Muscle layer of colon (tissue), 2 donors: ENCODE data around the gene NANOS1.

ENCODE experiments used
- H3K27ac ChIP-seq: one replicate; pipeline ENCODE4 v1.7.0; 2013; ENCODE audit warnings: low read depth, mild to moderate bottlenecking, low read length, moderate library complexity
- H3K27me3 ChIP-seq, 2 donors: one replicate each; pipeline ENCODE4 v1.7.0; 2013; ENCODE audit warnings: low read length in 2 of 2, mild to moderate bottlenecking in 2 of 2; ENCODE audit not compliant: insufficient read depth in 2 of 2, control insufficient read depth in 1 of 2
- H3K36me3 ChIP-seq: one replicate; pipeline ENCODE4 v1.7.0; 2013; ENCODE audit warnings: mild to moderate bottlenecking, low read length; ENCODE audit not compliant: insufficient read depth
- H3K4me1 ChIP-seq: one replicate; pipeline ENCODE4 v1.7.0; 2013; ENCODE audit warnings: mild to moderate bottlenecking, low read length; ENCODE audit not compliant: insufficient read depth
- H3K4me3 ChIP-seq, 2 donors: one replicate each; pipeline ENCODE4 v1.7.0; 2013; ENCODE audit warnings: low read length in 2 of 2, low read depth in 1 of 2, mild to moderate bottlenecking in 1 of 2, moderate library complexity in 1 of 2
- H3K9ac ChIP-seq: one replicate; pipeline ENCODE4 v1.7.0; 2013; ENCODE audit warnings: low read length
- H3K9me3 ChIP-seq: one replicate; pipeline ENCODE4 v1.7.0; 2013; ENCODE audit warnings: mild to moderate bottlenecking, low read length
- donor health status: abdominal sarcoma.
- donor health status: Adenocarcinoma of cecum.

The NANOS1 gene

DNA sequence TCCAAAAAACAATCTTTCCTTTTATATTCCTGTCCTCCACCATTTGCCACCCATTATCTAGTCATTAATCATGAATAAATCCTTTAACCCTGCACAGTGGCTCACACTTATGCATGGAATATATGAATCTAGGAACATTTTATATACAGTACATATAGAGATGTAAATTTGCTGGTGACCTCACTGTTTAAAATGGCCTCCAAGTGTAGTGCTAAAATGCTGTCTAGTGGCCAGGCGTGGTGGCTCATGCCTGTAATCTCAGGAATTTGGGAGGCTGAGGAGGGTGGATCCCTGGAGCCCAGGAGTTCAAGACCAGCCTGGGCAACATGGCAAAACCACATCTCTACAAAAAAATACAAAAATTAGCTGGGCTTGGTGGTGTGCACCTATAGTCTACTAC is 9.6 kb downstream of the NANOS1 start:
- Histone ChIP-seq H3K9me3 (no peaks in the 10 kb centered on the region), H3K27me3 (no peaks in the 10 kb centered on the region), H3K36me3 (peaks cover 87% of the 10 kb centered on the region), H3K9ac (no peak overlapping the region), H3K4me1 (no peaks in the 10 kb centered on the region), H3K27ac (no peak overlapping the region), H3K4me3 (no peak overlapping the region)

DNA sequence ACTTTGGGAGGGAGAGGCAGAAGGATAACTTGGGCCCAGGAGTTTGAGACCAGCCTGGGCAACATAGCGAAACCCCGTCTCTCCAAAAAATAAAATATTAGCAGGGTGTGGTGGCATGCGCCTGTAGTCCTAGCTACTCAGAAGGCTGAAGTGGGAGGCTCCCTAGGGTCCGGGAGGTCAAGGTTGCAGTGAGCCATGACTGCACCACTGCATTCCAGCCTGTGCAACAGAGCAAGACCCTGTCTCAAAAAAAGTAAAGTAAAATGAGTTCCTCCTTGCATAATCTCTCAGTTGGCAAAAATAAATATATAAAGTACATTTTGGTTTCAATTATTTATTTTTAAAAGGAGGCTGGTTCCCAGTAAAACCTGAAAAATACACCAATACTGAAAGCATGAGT is 11.8 kb downstream of the NANOS1 start:
- no peak overlapping the region for H3K4me3 ChIP-seq
- peaks cover 93% of the 10 kb centered on the region for H3K36me3 ChIP-seq
- no peak overlapping the region for H3K9ac ChIP-seq
- no peak overlapping the region for H3K27ac ChIP-seq
- no peaks in the 10 kb centered on the region for H3K4me1 ChIP-seq
- no peaks in the 10 kb centered on the region for H3K9me3 ChIP-seq
- H3K27me3 ChIP-seq: no peaks in the 10 kb centered on the region

DNA sequence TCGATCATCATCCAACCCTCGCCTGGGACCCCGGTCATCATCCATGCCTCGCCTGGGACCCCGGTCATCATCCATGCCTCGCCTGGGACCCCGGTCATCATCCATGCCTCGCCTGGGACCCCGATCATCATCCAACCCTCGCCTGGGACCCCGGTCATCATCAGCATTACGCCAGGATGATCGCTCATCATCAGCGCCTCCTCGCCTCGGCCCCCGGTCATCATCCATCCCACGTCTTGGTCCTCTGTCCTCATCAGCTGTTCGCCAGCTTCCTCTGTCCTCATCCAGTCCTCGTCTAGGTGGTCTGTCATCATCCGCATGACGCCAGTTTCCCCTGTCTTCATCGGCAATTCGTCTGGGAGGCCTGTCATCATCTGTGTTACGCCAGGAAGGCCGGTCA is 12.7 kb downstream of the NANOS1 start:
- Histone ChIP-seq H3K27ac (no peak overlapping the region), H3K9ac (no peak overlapping the region), H3K36me3 (peaks cover 89% of the 10 kb centered on the region), H3K4me3 (no peak overlapping the region), H3K4me1 (no peaks in the 10 kb centered on the region), H3K27me3 (no peaks in the 10 kb centered on the region), H3K9me3 (no peaks in the 10 kb centered on the region)

DNA sequence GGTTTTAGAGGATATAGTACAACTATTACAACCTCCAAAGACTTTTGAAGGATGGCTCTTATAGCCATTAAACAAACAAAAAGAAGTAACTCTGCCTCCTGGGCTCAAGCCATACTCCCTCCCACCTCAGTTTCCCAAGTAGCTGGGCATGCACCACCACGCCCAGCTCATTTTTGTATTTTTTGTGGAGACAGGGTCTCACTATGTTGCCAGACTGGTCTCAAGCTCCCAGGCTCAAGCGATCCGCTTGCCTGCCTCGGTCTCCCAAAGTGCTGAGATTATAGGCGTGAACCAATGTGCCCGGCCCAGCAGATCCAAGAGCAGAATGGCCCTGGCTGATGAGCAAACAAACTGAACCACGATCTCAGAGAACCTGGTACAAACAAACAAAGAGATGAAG is 16.0 kb downstream of the NANOS1 start:
- Histone ChIP-seq H3K9me3 (no peaks in the 10 kb centered on the region), H3K27ac (no peak overlapping the region), H3K4me1 (no peaks in the 10 kb centered on the region), H3K4me3 (no peak overlapping the region), H3K36me3 (peaks cover 88% of the 10 kb centered on the region), H3K9ac (no peak overlapping the region), H3K27me3 (no peaks in the 10 kb centered on the region)

DNA sequence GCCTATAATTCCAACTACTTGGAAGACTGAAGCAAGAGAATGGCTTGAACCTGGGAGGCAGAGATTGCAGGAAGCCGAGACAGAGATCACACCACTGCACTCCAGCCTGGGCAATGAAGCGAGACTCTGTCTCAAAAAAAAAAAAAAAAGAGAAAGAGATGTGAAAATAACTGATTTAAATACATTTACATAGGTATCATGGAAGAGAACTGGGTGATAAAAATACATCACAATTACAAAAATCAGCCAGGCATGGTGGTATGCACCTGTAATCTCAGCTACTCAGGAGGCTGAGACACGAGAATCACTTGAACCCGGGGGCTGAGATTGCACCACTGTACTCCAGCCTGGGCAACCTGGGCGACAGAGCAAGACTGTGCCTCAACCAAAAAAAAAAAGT is 19.8 kb downstream of the NANOS1 start:
- Histone ChIP-seq H3K4me1 (no peaks in the 10 kb centered on the region), H3K27me3 (no peaks in the 10 kb centered on the region), H3K9me3 (no peaks in the 10 kb centered on the region), H3K9ac (no peak overlapping the region), H3K4me3 (no peak overlapping the region), H3K36me3 (peaks cover 85% of the 10 kb centered on the region), H3K27ac (no peak overlapping the region)

DNA sequence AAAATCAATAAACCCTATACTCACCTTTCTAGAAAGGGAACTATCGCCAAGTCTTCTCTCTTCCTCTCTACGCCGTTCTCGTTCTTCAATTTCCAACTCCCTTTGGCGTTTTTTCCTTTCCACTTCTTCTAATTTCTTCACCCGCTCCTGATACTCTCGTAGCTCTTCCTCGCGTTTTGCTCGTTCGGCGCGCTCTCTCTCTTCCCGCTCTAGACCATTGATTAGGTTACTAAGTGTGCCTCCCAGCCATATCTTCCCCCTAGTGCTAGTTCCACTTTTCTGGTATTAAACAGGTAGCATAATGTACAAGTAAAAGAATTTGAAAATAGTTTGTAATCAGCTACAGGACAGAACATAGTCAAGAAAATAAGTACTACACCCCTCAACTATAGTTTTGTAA is 20.3 kb downstream of the NANOS1 start:
- Histone ChIP-seq H3K27ac (no peak overlapping the region), H3K9me3 (no peaks in the 10 kb centered on the region), H3K4me1 (no peaks in the 10 kb centered on the region), H3K27me3 (no peaks in the 10 kb centered on the region), H3K4me3 (no peak overlapping the region), H3K9ac (no peak overlapping the region), H3K36me3 (peaks cover 86% of the 10 kb centered on the region)

DNA sequence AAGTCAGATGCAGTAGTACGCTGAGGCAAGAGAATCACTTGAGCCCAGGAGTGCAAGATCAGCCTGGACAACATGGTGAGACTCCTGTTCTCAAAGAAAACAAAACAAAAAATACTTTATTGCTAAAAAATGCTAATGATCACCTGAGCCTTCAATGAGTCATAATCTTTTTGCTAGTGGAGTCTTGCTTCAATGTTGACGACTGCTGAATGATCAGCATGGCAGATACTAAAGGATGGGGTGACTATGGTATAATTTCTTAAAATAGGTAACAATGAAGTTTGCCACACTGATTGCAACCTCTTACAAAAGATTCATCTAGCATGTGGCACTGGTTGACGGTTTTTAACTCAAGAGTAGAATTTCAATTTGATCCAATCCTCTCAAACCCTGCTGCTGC is 22.3 kb downstream of the NANOS1 start:
- Histone ChIP-seq H3K36me3 (peaks cover 84% of the 10 kb centered on the region), H3K9ac (no peak overlapping the region), H3K4me1 (no peaks in the 10 kb centered on the region)

DNA sequence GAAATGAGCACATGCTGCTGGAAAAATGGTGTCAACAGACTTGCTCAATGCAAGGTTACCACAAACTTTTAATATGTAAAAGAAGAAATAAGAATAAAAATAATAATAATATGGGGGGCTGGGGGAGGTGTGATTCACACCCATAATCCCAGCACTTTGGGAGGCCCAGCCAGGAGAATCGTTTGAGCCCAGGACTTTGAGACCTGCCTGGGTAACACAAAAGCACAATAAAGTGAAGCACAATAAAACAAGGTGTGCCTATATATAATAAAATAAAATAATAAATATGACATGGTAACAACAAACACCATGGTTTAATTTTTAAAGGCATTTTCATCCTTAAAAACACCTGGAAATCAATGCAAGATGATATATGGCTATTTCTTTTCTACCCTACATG is 26.0 kb downstream of the NANOS1 start:
- Histone ChIP-seq H3K9ac (no peak overlapping the region), H3K9me3 (no peaks in the 10 kb centered on the region), H3K27me3 (no peaks in the 10 kb centered on the region), H3K36me3 (peaks cover 88% of the 10 kb centered on the region), H3K4me1 (no peaks in the 10 kb centered on the region), H3K4me3 (no peak overlapping the region), H3K27ac (no peak overlapping the region)

More for the DNA sequence above, 22.3 kb downstream of the NANOS1 start:
- Histone ChIP-seq H3K9me3 (no peaks in the 10 kb centered on the region), H3K4me3 (no peak overlapping the region), H3K27me3 (no peaks in the 10 kb centered on the region), H3K27ac (no peak overlapping the region)

DNA sequence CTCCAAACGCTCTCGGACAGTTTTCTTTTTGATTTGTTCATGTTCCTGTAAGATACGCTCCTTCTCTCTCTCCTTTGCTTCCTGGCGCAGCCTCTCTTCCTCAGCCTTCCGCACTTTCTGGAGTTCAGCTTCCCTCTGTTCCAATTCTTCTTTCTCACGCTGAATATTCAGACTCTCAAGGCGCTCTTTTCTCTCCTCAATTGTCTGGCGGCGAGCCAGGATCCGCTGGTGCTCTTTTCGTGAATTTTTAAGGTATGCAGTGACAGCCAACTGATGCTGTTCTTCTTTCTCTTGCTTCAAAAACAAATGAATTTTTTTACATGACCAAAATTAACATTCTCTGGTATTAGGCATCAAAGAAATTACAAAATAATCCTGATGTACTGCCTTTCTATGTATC is 28.5 kb downstream of the NANOS1 start:
- H3K4me3 ChIP-seq: no peak overlapping the region
- peaks cover 81% of the 10 kb centered on the region for H3K36me3 ChIP-seq
- no peaks in the 10 kb centered on the region for H3K27me3 ChIP-seq
- no peaks in the 10 kb centered on the region for H3K4me1 ChIP-seq
- H3K9me3 ChIP-seq: no peaks in the 10 kb centered on the region
- no peak overlapping the region for H3K9ac ChIP-seq
- H3K27ac ChIP-seq: no peak overlapping the region

DNA sequence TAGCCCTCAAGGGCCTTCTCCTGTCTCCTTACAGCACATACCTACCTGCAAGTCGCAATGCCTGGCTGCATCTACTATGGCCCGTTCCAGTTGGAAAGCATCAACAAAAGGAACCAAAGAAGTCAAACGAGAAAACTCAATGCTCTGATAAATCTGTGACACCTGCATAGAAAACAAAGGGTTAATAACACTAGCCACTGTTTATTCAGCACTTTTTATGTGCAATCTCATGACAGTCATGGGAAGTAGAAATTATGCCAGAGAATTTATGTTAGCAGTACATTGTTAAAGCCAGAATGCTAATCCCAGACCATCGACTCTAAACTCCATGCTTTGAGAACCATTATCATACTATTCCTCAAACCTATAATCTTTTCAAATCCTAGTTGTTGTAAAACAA is 30.0 kb downstream of the NANOS1 start:
- no peak overlapping the region for H3K27ac ChIP-seq
- H3K36me3 ChIP-seq: peaks cover 80% of the 10 kb centered on the region
- no peak overlapping the region for H3K9ac ChIP-seq
- no peaks in the 10 kb centered on the region for H3K4me1 ChIP-seq
- H3K27me3 ChIP-seq: no peaks in the 10 kb centered on the region
- no peak overlapping the region for H3K4me3 ChIP-seq
- H3K9me3 ChIP-seq: no peaks in the 10 kb centered on the region

DNA sequence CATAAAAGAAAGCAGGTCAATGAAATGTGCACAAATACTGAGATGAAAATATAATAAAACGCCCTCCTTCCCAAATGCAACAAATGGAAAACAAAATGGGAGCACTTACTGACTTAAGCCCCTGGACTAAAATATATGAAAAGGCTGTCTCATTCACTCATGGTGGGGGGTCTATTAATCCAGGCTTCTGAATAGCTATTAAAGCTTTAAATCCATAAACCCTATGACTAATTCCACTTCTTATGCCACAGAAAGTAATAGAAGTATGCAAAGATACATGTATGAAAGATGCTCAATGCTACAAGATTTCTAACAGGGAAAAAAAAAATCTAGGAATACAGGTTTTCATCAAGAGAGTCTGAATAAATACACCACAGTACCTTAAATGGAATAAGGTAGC is 30.6 kb downstream of the NANOS1 start:
- Histone ChIP-seq H3K9me3 (no peaks in the 10 kb centered on the region), H3K36me3 (peaks cover 80% of the 10 kb centered on the region), H3K27ac (no peak overlapping the region), H3K4me1 (no peaks in the 10 kb centered on the region), H3K4me3 (no peak overlapping the region), H3K27me3 (no peaks in the 10 kb centered on the region), H3K9ac (no peak overlapping the region)

DNA sequence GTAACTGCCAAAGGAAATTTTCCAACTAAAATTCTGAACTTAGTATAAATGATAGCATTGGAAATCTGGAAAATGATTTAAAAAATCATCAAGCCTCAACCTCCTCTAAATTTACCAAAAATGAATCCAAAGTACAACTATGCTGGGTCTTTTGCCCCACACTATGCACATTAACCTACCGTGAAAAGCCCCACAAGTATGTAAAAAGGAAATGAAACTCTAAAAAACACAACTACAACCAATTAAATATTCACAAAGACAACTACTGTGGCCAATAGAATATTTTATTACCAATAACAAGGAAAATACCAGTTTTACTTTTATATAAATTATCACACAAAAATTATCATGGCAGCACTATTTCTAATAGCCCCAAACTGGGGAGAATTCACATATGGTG is 31.8 kb downstream of the NANOS1 start:
- Histone ChIP-seq H3K9me3 (no peaks in the 10 kb centered on the region), H3K27me3 (no peaks in the 10 kb centered on the region), H3K27ac (no peak overlapping the region), H3K9ac (no peak overlapping the region), H3K36me3 (peaks cover 79% of the 10 kb centered on the region), H3K4me1 (no peaks in the 10 kb centered on the region), H3K4me3 (no peak overlapping the region)
